Adrenal gland (tissue), 12 donors: Measurements from ENCODE around the gene PRSS2. TPM values are rescaled to one million over a fixed set of nuclear protein-coding genes. Genes with fewer than 3 reads are reported as not detected.

Experiments
- DNase-seq, 7 donors: peaks; one replicate each; pipeline ENCODE4 v3.0.0-alpha.2; 2019 to 2020
- H3K27ac ChIP-seq, 5 donors: fragments of 200-600 bp; sonication (generic) in 4 of 5; 1 replicate in 3 of 5; 2 replicates in 2 of 5; pipeline versions ENCODE4 v1.5.1 to v1.8.0; 2016 to 2020; ENCODE audit warnings: mild to moderate bottlenecking in 1 of 5
- H3K27me3 ChIP-seq: fragments of 200-600 bp; 2 replicates; pipeline ENCODE4 v1.8.0; 2021
- H3K36me3 ChIP-seq, 2 donors: fragments of 200-600 bp; replicated peaks in 1 of 2; 1 replicate in 1 of 2; 2 replicates in 1 of 2; pipeline versions ENCODE4 v1.5.1 to v1.8.0; 2018 to 2022
- H3K4me1 ChIP-seq, 2 donors: fragments of 200-600 bp; replicated peaks in 1 of 2; 1 replicate in 1 of 2; 2 replicates in 1 of 2; pipeline versions ENCODE4 v1.5.1 to v1.8.0; 2018 to 2021
- H3K4me3 ChIP-seq, 4 donors: fragments of 200-600 bp; sonication (generic) in 3 of 4; one replicate each; pipeline ENCODE4 v1.5.1; 2016 to 2018
- H3K9me3 ChIP-seq, 3 donors: fragments of 200-600 bp; sonication (generic) in 1 of 3; replicated peaks in 1 of 3; 1 replicate in 2 of 3; 2 replicates in 1 of 3; pipeline versions ENCODE4 v1.5.1 to v1.8.0; 2016 to 2021
- CTCF ChIP-seq, 6 experiments: fragments of 450-650 bp in 4 of 6; fragments of 200-600 bp in 2 of 6; sonication (generic) in 1 of 6; IDR thresholded peaks; 1 replicate in 5 of 6; 2 replicates in 1 of 6; pipeline versions ENCODE4 v1.5.1 to v1.8.0; 2016 to 2021; ENCODE audit warnings: antibody characterized with exemption in 6 of 6, mild to moderate bottlenecking in 2 of 6, moderate library complexity in 1 of 6
- POLR2A ChIP-seq, 2 donors: fragments of 450-650 bp; IDR thresholded peaks; one replicate each; pipeline ENCODE4 v1.6.1; 2017; ENCODE audit warnings: antibody characterized with exemption in 2 of 2, mild to moderate bottlenecking in 2 of 2, moderate library complexity in 1 of 2
- WGBS, 4 donors: extraction: QIAGEN DNeasy Blood & Tissue Kit in 2 of 4; methylation state at CpG; one replicate each; pipeline versions ENCODE4 v1.1.5 to v1.1.7; 2013 to 2017; 5-methylcytosine and 5-hydroxymethylcytosine counted together
- intact Hi-C, 2 donors: fragments of 100-400 bp; cut with DNase I; formaldehyde crosslinking; loops; one replicate each; pipeline versions ENCODE4 v1.14.1 to v1.15.0; 2022 to 2023
- polyA plus RNA-seq, 3 donors: library from polyadenylated mRNA; stranded (reverse); fragments of 200-250 nt in 2 of 3; fragments of 350-450 nt in 1 of 3; fragmentation: Illumina TruSeq in 1 of 3; extraction: RNeasy Lipid Tissue Mini Kit (QIAGEN cat#74804) in 1 of 3; gene quantifications; one replicate each; pipeline ENCODE4 v1.2.3, GENCODE V29; 2013 to 2014
- small RNA-seq, 2 donors: library from RNA; depleted of rRNA; stranded (forward); fragments of <200 nt; gene quantifications; one replicate each; pipeline ENCODE3, GENCODE V24; 2016
- total RNA-seq, 9 donors: library from RNA; depleted of rRNA in 4 of 9; stranded (reverse); fragments of >200 nt in 4 of 9; fragments of 120-200 nt in 1 of 9; fragmentation: NEBNext Ultra II Directional in 1 of 9; extraction: Animal tissue kit (Norgen Biotek cat#: 25700) in 1 of 9; gene quantifications; one replicate each; pipeline versions ENCODE4 v1.1.0 to v1.2.4, GENCODE V29; 2013 to 2023
- donor health status: healthy with polysubstance abuse.
- donor health status: Bipolar disorder and iron deficiency.
- donor health status: DM: yes; HTN: yes; CAD: no.
- donor health status: DM: no; HTN: no; CAD: no.
- donor health status: DM: no; HTN: no; CAD: no.
- donor health status: DM: yes; HTN: yes; CAD: no.

Gene PRSS2
- total and polyA plus RNA-seq, 12 donors = 2.8 to 43.4 (median 4.8) TPM; not detected in 7

DNA sequence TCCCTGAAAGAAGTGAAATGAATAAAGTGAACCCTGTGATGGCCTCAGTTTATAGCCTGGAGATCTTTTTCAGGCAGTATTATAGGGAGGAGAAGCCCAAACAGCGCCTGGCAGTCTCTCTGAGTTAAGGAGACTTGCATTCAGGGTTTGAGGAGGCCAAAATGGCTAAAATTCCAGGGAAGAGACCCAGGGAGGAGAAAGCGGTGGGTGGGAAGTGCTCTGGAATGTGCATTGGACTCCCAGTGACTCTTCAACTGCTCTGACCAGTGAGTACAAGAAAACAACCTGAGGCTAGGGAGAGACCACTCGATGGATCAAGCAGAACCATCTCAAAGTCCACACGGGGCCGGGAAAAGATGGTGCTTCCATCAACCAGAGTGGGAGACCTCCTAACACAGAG lies 48.8 kb downstream of the PRSS2 start:
- intact Hi-C loops = no loop called here
- Histone ChIP-seq H3K27ac (no peak overlapping the region), H3K36me3 (no peaks in the 10 kb centered on the region), H3K9me3 (no peaks in the 10 kb centered on the region), H3K4me1 (no peaks in the 10 kb centered on the region), H3K27me3 (no peaks in the 10 kb centered on the region), H3K4me3 (no peak overlapping the region)
- WGBS, 4 donors = 76 to 78% (median 77%) methylated on average over 5 of the region's 5 CpGs
- TF ChIP-seq CTCF (IDR thresholded peaks at IDR 0.05) = no peak
- no peak for TF ChIP-seq POLR2A (IDR thresholded peaks at IDR 0.05)
- no peak for DNase-seq

DNA sequence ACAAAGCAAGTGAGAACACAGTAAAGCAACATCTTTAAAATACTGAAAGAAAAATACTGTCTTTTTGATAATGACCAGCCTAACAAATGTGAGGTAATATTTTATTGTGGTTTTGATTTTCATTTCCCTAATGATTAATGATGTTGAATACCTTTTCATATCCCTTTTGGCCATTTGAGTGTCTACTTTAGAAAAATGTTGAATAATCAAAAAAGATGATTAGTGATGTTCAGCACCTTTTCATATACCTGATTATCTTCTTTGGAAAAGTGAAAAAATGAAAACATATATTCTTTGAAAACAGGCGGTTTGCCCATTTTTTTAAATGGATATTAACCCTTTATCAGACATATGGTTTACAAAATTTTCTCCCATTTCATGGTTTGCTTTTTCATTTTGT lies 51.9 kb downstream of the PRSS2 start:
- 0 to 42% (median 1%) methylated on average over 1 of the region's 1 CpG for WGBS, 4 donors
- H3K4me3 ChIP-seq = no peak overlapping the region
- no peak overlapping the region for H3K27ac ChIP-seq
- TF ChIP-seq POLR2A (IDR thresholded peaks at IDR 0.05) = no peak
- TF ChIP-seq CTCF (IDR thresholded peaks at IDR 0.05) = no peak
- H3K27me3 ChIP-seq = no peaks in the 10 kb centered on the region
- H3K36me3 ChIP-seq = no peaks in the 10 kb centered on the region
- intact Hi-C loops = no loop called here
- H3K9me3 ChIP-seq = no peaks in the 10 kb centered on the region
- H3K4me1 ChIP-seq = no peaks in the 10 kb centered on the region
- no peak for DNase-seq

Small RNA genes lying within 50 kb of the gene (small RNA-seq; reads per million reads assigned to genes)
- 0 reads per million in 2 donors for gene TRBD1
- gene TRBJ1-1 = 0 reads per million in 2 donors
- gene TRBJ1-2 = 0 reads per million in 2 donors
- gene TRBJ1-3 = 0 reads per million in 2 donors
- gene TRBJ1-4 = 0 reads per million in 2 donors
- 0 reads per million in 2 donors for gene TRBJ1-5
- 0 reads per million in 2 donors for gene TRBJ1-6
- gene TRBJ2-1 = 0 reads per million in 2 donors
- gene TRBJ2-2 = 0 reads per million in 2 donors
- gene TRBJ2-2P = 0 reads per million in 2 donors
- gene TRBJ2-3 = 0 reads per million in 2 donors
- gene TRBJ2-4 = 0 reads per million in 2 donors
- 0 reads per million in 2 donors for gene TRBJ2-5
- gene TRBJ2-6 = 0 to 0.08 reads per million in 2 donors
- gene TRBJ2-7 = 0 reads per million in 2 donors

Other genes with a start within 250 kb of the PRSS2 start
- 10 to 100 TPM in 2 of 9 donors, 1 to 10 TPM in 1, not detected in 6; 3.3 to 15.4 (median 14.6) TPM for gene PRSS1, start 21.5 kb upstream of the PRSS2 start, total RNA-seq
- gene PRSS1, start 21.5 kb upstream of the PRSS2 start, polyA plus RNA-seq = 1 to 10 TPM in 2 of 3 donors, not detected in 1; 3.2 to 3.3 TPM
- 10 to 100 TPM in 2 of 9 donors, 1 to 10 TPM in 6, under 1 TPM in 1; 0.78 to 14.4 (median 3.6) TPM for gene EPHB6, start 84.1 kb downstream of the PRSS2 start, total RNA-seq
- gene EPHB6, start 84.1 kb downstream of the PRSS2 start, polyA plus RNA-seq = 10 to 100 TPM in 1 of 3 donors, 1 to 10 TPM in 2; 1.1 to 17.2 (median 9.1) TPM
- under 1 TPM in 2 of 9 donors, not detected in 7; under 0.01 to 0.10 TPM for gene TRPV6, start 114.8 kb downstream of the PRSS2 start, total RNA-seq
- gene TRPV6, start 114.8 kb downstream of the PRSS2 start, polyA plus RNA-seq = under 1 TPM in 2 of 3 donors, not detected in 1; 0.03 to 0.08 TPM
- not detected for gene TRPV5, start 162.8 kb downstream of the PRSS2 start, total RNA-seq
- gene TRPV5, start 162.8 kb downstream of the PRSS2 start, polyA plus RNA-seq = not detected
- gene LLCFC1, start 168.5 kb downstream of the PRSS2 start, total RNA-seq = not detected
- gene LLCFC1, start 168.5 kb downstream of the PRSS2 start, polyA plus RNA-seq = not detected
- gene KEL, start 191.4 kb downstream of the PRSS2 start, total RNA-seq = 1 to 10 TPM in 1 of 9 donors, under 1 TPM in 3, not detected in 5; 0.45 to 1.2 (median 0.74) TPM
- under 1 TPM; 0.15 to 0.56 (median 0.37) TPM for gene KEL, start 191.4 kb downstream of the PRSS2 start, polyA plus RNA-seq